Skeletal muscle tissue (tissue), 4 donors: Measurements from ENCODE around the gene SYPL1. TPM values are rescaled to one million over a fixed set of nuclear protein-coding genes. Genes with fewer than 3 reads are reported as not detected.

Experiments used
- H3K27ac ChIP-seq: one replicate; pipeline ENCODE4 v1.7.0; 2013; ENCODE audit warnings: mild to moderate bottlenecking, low read depth, low read length, inconsistent platforms
- H3K27me3 ChIP-seq, 3 donors: one replicate each; pipeline ENCODE4 v1.7.0; 2013; ENCODE audit warnings: low read length in 3 of 3; ENCODE audit not compliant: control insufficient read depth in 3 of 3, insufficient read depth in 3 of 3
- H3K36me3 ChIP-seq, 3 donors: one replicate each; pipeline ENCODE4 v1.7.0; 2013; ENCODE audit warnings: low read length in 3 of 3; ENCODE audit not compliant: control insufficient read depth in 3 of 3, insufficient read depth in 3 of 3
- H3K4me1 ChIP-seq, 3 donors: one replicate each; pipeline ENCODE4 v1.7.0; 2013; ENCODE audit warnings: low read length in 3 of 3, mild to moderate bottlenecking in 3 of 3; ENCODE audit not compliant: control insufficient read depth in 3 of 3, insufficient read depth in 3 of 3
- H3K4me3 ChIP-seq, 3 donors: one replicate each; pipeline ENCODE4 v1.7.0; 2013; ENCODE audit warnings: low read length in 3 of 3
- H3K9ac ChIP-seq, 3 donors: one replicate each; pipeline ENCODE4 v1.7.0; 2013; ENCODE audit warnings: low read length in 3 of 3, mild to moderate bottlenecking in 3 of 3, moderate library complexity in 2 of 3, low read depth in 1 of 3
- H3K9me3 ChIP-seq, 3 donors: one replicate each; pipeline ENCODE4 v1.7.0; 2013; ENCODE audit warnings: low read length in 3 of 3; ENCODE audit not compliant: control insufficient read depth in 3 of 3
- total RNA-seq: library from RNA; depleted of rRNA; stranded (reverse); fragments of >200 nt; gene quantifications from one replicate; pipeline ENCODE4 v1.2.3, GENCODE V29; 2014
- donor health status: Osteomylitis.

SYPL1 gene
- total RNA-seq, 1 donor from 2014 or later = 53.2 TPM

GRCh38 chr7:106048706-106049020 is 63.4 kb downstream of the SYPL1 start:
- H3K27ac ChIP-seq = no peak overlapping the region
- H3K4me3 ChIP-seq = no peak overlapping the region
- H3K9ac ChIP-seq = no peak overlapping the region
- H3K9me3 ChIP-seq = no peaks in the 10 kb centered on the region
- H3K36me3 ChIP-seq = no peaks in the 10 kb centered on the region
- H3K27me3 ChIP-seq = peaks cover 0 to 5% (median 0%) of the 10 kb centered on the region in 3 donors
- peaks cover 0 to 15% (median 11%) of the 10 kb centered on the region in 3 donors for H3K4me1 ChIP-seq

DNA sequence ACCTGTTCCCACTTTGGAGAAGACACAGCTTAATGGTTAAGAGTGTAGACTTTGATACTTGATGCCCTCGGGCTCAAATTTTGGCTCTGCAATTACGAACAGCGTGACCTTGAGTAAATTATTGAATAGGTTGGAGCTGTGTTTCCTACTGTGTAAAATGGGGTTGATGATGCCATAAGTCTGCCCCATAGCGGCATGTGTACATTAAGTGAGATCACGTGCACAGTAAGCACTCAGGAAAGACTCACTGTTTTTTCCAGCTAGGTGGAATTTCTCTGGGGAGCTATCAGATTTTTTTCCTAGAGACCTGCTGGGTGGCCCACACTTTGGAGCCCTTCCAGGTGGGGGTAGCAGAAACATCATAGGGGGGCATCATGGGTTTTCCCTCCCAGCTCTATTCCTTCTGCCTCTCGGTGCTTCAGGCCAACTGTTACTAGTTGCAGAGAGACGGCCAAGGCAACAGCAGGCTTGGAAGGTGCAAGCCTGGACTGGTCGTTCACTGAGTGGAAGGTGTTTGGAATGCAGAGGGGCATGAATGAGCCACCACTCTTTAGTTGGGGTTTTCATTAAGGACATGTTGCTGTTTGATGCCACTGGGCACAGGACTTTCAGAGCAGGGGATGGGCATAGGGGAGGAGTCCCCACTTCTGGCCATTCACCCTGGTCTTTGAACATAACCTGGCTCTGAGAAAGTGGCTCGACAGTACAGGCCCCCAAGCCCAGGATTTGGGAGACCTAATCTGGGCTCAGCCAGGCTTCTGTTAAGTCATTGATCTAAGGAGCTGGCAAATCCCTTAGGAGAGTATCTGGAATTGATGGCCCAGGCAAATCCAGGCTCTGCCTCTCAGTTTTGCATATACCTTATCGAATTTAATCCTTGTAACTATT is 64.0 kb downstream of the SYPL1 start:
- H3K4me1 ChIP-seq = peaks cover under 1 to 15% (median 11%) of the 10 kb centered on the region in 3 donors
- H3K9me3 ChIP-seq = no peaks in the 10 kb centered on the region
- no peaks in the 10 kb centered on the region for H3K36me3 ChIP-seq

GRCh38 chr7:106047184-106047583 is 64.9 kb downstream of the SYPL1 start:
- Histone ChIP-seq H3K9me3 (no peaks in the 10 kb centered on the region), H3K9ac (no peak overlapping the region), H3K4me3 (no peak overlapping the region), H3K27ac (no peak overlapping the region), H3K4me1 (peaks cover 9 to 23% (median 16%) of the 10 kb centered on the region in 3 donors), H3K27me3 (peaks cover 0 to 6% (median 0%) of the 10 kb centered on the region in 3 donors), H3K36me3 (no peaks in the 10 kb centered on the region)

More for the DNA sequence above, 64.0 kb downstream of the SYPL1 start:
- H3K4me3 ChIP-seq = no peak overlapping the region
- no peak overlapping the region for H3K9ac ChIP-seq
- H3K27me3 ChIP-seq = peaks cover 0 to 6% (median 0%) of the 10 kb centered on the region in 3 donors
- no peak overlapping the region for H3K27ac ChIP-seq

DNA sequence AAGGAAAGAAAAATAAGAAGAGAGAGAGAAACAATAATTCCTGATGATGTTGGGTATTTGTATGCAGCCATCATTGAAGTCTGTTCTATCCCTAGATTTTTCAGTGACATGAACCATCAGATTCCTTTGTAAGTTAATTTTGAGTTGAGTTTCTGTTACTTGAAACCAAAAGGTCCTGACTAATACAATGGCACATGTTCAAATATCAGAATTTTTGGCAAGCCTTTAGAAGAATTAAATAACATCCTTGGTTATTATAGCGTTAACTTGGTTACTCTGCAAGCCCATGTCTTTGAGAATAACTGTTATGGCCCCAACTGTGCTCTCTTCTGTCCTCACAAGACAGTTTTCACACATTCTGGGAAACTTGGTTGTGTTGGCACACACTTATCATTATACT is 66.5 kb downstream of the SYPL1 start:
- Histone ChIP-seq H3K9ac (peak overlapping the region in 1 of 3 donors; percentile 11), H3K4me3 (no peak overlapping the region), H3K4me1 (peaks cover 12 to 22% (median 16%) of the 10 kb centered on the region in 3 donors), H3K9me3 (no peaks in the 10 kb centered on the region), H3K36me3 (no peaks in the 10 kb centered on the region), H3K27ac (no peak overlapping the region), H3K27me3 (peaks cover 0 to 6% (median 6%) of the 10 kb centered on the region in 3 donors)

GRCh38 chr7:106045139-106045538 is 67.0 kb downstream of the SYPL1 start:
- Histone ChIP-seq H3K36me3 (no peaks in the 10 kb centered on the region), H3K9ac (no peak overlapping the region), H3K27ac (no peak overlapping the region), H3K27me3 (peaks cover 0 to 6% (median 6%) of the 10 kb centered on the region in 3 donors), H3K4me3 (no peak overlapping the region), H3K4me1 (peaks cover 12 to 17% (median 12%) of the 10 kb centered on the region in 3 donors), H3K9me3 (no peaks in the 10 kb centered on the region)

DNA sequence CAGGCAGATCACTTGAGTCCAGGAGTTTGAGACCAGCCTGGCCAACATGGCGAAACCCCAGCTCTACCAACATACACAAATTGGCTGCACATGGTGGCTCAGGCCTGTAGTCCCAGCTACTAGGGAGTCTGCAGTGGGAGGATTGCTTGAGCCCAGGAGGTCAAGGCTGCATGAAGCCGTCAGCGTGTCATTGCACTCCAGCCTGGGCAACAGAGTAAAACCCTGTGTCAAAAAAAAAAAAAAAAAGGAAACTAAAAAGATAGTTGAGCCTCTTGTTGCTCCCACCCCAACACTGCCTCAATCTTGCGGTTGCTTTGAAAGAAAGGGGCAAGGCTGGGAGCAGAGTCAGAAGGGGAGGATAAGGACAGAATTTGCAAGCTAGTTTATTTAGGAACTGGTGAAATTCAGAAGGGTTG is 69.9 kb downstream of the SYPL1 start:
- H3K4me3 ChIP-seq = peak overlapping the region in 1 of 3 donors; percentile 18
- H3K27ac ChIP-seq = no peak overlapping the region
- no peaks in the 10 kb centered on the region for H3K9me3 ChIP-seq
- H3K36me3 ChIP-seq = no peaks in the 10 kb centered on the region
- peaks cover 0 to 6% (median 6%) of the 10 kb centered on the region in 3 donors for H3K27me3 ChIP-seq
- H3K9ac ChIP-seq = no peak overlapping the region
- H3K4me1 ChIP-seq = peaks cover 10 to 18% (median 12%) of the 10 kb centered on the region in 3 donors

- Histone ChIP-seq H3K36me3 (no peaks in the 10 kb centered on the region), H3K27me3 (peaks cover 0 to 6% (median 6%) of the 10 kb centered on the region in 3 donors), H3K9ac (no peak overlapping the region), H3K4me1 (peaks cover 10 to 18% (median 12%) of the 10 kb centered on the region in 3 donors), H3K27ac (no peak overlapping the region), H3K9me3 (no peaks in the 10 kb centered on the region), H3K4me3 (no peak overlapping the region)
Measured at GRCh38 chr7:106041140-106041717, 70.9 kb downstream of the SYPL1 start.

Other genes starting within 250 kb of the SYPL1 start
- gene ATXN7L1, start 235.7 kb downstream of the SYPL1 start, total RNA-seq = 6.3 TPM
- gene CDHR3, start 149.0 kb downstream of the SYPL1 start, total RNA-seq = 12.0 TPM
- 28.2 TPM for gene NAMPT, start 172.7 kb upstream of the SYPL1 start, total RNA-seq